Liver (tissue), 3 donors: ENCODE measurements around the gene FCN3.

Source experiments
- ATF3 ChIP-seq: IDR thresholded peaks from 2 replicates; pipeline ENCODE4 v1.6.1; 2016; ENCODE audit warnings: antibody characterized with exemption
- CTCF ChIP-seq: fragments of 150-350 bp; IDR thresholded peaks from 2 replicates; pipeline ENCODE4 v1.5.1; 2017; ENCODE audit warnings: improper control_type of control experiment, low read depth, low read length; ENCODE audit not compliant: missing input control
- EGR1 ChIP-seq, 2 donors: IDR thresholded peaks; 2 replicates each; pipeline ENCODE4 v1.6.1; 2016 to 2018; ENCODE audit warnings: antibody characterized with exemption in 2 of 2, low read depth in 2 of 2
- GABPA ChIP-seq, 2 donors: IDR thresholded peaks in 1 of 2; conservative IDR thresholded peaks in 1 of 2; 2 replicates each; pipeline ENCODE4 v1.6.1; 2016; ENCODE audit warnings: antibody characterized with exemption in 2 of 2, mild to moderate bottlenecking in 1 of 2, moderate library complexity in 1 of 2
- HNF4G ChIP-seq: IDR thresholded peaks from 2 replicates; pipeline ENCODE4 v1.6.1; 2016; ENCODE audit warnings: antibody characterized with exemption
- JUND ChIP-seq, 2 donors: IDR thresholded peaks; 2 replicates each; pipeline ENCODE4 v1.6.1; 2016; ENCODE audit warnings: antibody characterized with exemption in 2 of 2
- MAX ChIP-seq: IDR thresholded peaks from 2 replicates; pipeline ENCODE4 v1.6.1; 2016; ENCODE audit warnings: antibody characterized with exemption
- RAD21 ChIP-seq, 2 donors: IDR thresholded peaks; 2 replicates each; pipeline ENCODE4 v1.6.1; 2016; ENCODE audit warnings: antibody characterized with exemption in 2 of 2, mild to moderate bottlenecking in 2 of 2
- REST ChIP-seq: IDR thresholded peaks from 2 replicates; pipeline ENCODE4 v1.6.1; 2016; ENCODE audit warnings: antibody characterized with exemption, mild to moderate bottlenecking
- TAF1 ChIP-seq: conservative IDR thresholded peaks from 2 replicates; pipeline ENCODE4 v1.6.1; 2016; ENCODE audit warnings: antibody characterized with exemption, mild to moderate bottlenecking
- donor health status: healthy.
- donor health status: healthy.

- TF ChIP-seq REST (no peak), CTCF (no peak), JUND (IDR thresholded peaks at IDR 0.05) (no peak), TAF1 (no peak), GABPA (IDR thresholded peaks at IDR 0.05 in 1 of 2, conservative IDR thresholded peaks at IDR 0.05 in 1 of 2) (no peak), RAD21 (IDR thresholded peaks at IDR 0.05) (no peak), MAX (no peak), ATF3 (no peak), HNF4G (no peak), EGR1 (IDR thresholded peaks at IDR 0.05; ENCODE audit: low read depth in 2 of 2) (no peak)
Observed at GRCh38 chr1:27400963-27401341, 26.3 kb upstream of the FCN3 start.
